HG03095 (cell line): ENCODE results near the gene SIAH3.

Source experiments
- ATAC-seq: cut with Tn5 transposase; IDR thresholded peaks from one replicate; pipeline ENCODE4 v1.9.1; 2021; ENCODE audit warnings: moderate library complexity; ENCODE audit not compliant: unreplicated experiment

SIAH3 gene

GRCh38 chr13:45825387-45825650 lies 26.2 kb downstream of the SIAH3 start:
- no peak for ATAC-seq

- ATAC-seq = no peak
These were observed 28.0 kb downstream of the SIAH3 start for GRCh38 chr13:45823583-45823982.

DNA sequence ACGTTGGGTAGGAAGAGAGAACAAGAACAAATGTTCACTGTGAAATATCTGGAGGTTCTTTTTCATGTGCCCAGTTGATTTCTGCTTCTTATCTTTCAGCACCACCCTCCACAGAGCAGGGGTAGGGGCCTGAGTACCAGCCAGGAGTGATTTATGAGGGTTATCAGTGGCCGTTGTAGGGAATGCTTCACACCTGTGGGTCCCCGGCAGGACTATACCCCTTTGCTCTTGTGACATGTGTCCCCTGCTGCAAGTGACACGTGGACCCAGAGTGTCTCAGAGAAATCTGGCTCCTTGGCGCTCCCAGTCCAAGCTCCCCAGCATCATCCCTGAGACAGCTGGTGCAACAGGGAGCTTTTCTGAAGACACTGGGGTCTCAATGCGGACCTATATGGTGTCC lies 29.7 kb downstream of the SIAH3 start:
- ATAC-seq = no peak

GRCh38 chr13:45820106-45820838 lies 31.3 kb downstream of the SIAH3 start:
- ATAC-seq = no peak

DNA sequence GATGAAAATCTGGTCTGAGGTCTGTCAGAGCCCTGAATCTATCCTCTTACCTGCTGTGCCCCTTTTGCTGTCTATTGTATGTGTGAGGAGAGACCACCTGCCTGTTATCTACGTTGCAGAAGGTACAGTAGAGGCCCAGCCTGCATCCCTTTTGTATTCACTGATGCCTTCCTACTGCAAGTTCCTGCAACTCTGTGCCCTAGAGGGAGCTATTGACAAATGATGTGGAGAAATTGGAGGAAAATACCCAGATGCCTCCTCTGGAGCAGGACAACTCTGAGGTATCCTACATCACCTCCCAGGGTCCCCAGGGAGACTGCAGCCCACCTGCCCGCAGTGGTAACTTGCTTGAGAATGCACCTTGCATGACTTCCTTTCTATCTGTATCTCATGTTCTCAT lies 33.7 kb downstream of the SIAH3 start:
- ATAC-seq = no peak

DNA sequence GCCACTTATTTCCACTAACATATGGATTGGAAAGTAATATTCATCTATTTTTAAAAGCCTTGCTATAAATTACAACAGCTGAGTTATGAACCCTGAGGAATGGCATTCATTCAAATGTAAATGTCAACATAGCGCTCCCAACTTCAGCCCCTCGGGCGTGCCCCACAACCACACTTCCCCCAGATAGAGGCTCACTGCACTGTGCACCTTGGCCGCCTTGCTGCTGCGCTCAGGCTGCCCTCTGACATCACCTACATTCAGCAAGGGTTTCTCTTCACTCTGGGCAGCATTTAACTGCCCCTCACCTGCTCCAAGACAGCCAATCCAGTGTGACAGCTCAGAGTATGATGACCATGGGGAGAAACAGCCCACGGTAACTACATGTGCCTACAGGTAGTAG lies 35.1 kb downstream of the SIAH3 start:
- ATAC-seq = no peak

DNA sequence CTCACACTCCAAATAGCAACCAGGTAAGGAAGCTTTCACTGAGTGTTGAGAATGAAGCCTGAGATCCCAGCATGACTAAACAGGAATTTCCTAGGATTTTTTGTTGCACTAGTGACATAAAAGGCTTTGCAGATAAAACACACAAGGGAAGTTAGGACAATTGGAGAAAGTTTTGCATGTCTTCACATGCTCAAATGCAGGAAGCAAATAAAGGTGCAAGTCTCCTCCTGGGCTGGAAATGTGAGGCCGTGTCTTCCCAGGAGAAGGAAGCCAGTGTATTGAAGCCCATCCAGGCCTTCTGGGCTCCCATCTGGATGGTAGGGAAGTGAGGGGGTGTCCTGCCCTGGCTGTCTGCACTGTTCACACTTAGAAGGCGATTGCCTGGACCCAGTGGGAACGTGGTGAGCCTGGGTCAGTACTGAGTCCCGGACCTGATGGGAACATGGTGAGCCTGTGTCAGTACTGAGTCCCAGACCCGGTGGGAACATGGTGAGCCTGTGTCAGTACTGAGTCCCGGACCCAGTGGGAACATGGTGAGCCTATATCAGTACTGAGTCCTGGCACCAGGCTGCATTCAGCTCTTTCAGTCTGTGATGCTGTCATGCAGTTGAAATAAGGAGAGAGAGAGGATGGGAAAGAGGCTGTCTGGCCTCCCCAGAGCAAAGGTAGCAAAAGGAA lies 38.7 kb downstream of the SIAH3 start:
- no peak for ATAC-seq

GRCh38 chr13:45811891-45812694 lies 39.5 kb downstream of the SIAH3 start:
- no peak for ATAC-seq

DNA sequence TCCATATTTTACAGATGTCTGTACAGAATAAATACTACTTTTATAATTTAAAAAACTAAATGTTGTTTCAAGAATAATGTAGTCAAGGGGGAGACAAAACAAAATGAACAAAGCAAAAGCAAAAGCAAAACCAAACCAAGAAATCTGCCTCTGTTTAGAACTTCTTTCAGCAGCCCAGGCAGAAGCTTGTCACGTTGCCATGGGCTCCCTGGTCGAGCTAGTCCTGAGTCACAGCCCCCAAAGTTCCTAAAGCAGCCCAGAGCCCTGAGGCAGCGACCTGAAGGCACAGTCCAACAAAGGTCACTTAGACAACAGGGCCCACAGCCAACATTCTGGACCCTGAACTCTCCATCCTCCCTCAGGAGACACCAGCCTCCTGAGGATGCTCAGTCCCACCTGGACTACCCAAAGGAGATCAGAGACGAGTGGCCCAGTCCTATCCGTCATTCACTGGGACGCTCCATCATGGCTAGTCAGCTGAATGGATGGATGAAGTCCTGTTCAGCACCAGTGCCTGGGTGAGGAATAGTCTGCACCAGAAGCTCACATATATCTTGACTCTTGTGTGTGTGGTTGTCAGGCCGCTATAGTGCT lies 41.7 kb downstream of the SIAH3 start:
- ATAC-seq = no peak

DNA sequence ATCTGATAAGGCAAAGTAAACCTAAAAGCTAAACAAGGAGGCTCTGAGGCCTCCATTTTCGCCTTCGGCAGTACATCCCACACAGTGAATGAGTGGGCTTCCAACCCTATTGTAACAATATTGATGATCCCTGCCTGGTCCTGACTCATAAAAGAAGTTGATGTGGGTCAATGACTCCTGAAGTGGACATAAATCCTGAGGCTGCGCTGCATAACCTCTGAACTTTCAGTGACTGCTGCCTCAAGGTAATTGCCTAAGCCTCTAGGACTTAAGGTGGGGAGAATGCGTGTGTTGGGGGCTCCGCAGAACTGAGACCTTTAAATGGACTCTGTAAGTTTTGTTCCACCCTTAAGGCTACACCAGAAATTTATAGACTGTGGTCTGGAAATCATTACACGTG lies 42.6 kb downstream of the SIAH3 start:
- ATAC-seq = no peak

- ATAC-seq = no peak
These were observed 43.9 kb downstream of the SIAH3 start for GRCh38 chr13:45807520-45808099.

- ATAC-seq = no peak
These were observed 51.1 kb downstream of the SIAH3 start for GRCh38 chr13:45800485-45800884.

DNA sequence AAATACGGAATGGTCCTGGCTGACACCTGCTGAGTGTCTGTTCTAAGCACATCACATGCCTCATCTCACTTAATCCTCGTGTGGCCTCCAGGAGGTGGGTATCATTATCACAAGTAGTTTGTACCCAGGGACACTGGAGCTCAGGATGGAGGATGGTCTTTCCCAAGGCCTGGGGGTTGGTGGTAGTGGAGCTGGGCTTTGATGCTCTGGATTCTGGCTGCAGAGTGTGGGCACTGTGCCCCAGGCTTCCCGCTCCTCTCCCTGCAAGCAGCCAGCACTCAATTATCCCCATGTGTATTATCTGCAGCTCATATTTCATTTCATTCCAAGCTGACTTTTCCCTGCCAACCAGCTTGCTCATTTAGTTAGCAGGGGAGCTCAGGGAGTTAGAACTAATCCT lies 52.1 kb downstream of the SIAH3 start:
- ATAC-seq = no peak

DNA sequence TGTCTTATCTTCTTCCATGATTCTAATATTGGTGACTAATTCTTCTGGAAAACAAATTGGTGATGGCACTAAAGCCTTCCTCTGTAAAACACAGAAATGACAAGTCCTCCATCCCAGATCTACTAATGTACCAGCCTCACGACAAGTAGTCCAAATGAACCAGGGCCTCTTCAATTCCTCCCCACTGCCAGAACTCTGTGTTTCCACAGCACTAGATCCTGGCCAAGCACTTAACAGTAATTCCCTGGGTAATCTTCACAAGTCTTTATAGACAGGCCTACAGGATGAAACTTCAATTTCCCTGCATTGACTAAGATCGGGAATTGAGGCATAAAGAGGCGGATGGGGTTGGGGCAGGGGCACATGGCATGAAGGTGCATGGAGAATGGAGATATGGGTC lies 52.7 kb downstream of the SIAH3 start:
- no peak for ATAC-seq

- no peak for ATAC-seq
These were observed 54.9 kb downstream of the SIAH3 start for GRCh38 chr13:45796426-45797235.

DNA sequence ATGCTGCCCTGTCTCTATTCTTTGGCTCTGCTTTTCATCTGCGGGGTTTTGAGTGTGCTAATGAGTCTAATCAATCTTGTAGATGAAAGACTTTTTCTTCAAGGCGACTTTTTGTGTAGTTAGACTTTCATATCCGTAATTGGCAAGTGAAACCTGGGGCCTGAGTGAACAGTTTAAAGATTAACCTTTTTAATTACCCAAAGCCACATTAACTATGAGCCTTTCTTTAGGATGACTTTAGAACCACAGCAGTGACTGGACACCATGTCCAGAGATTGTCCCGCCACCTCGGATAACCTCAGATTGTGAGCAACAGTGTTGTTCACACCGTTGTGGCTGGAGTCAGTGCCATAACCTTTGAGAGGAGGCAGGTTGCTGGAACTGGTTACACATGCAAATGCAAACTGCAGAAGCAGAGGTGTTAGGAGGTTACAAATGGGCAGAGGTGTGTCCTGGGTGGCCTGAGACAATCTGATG lies 58.7 kb downstream of the SIAH3 start:
- ATAC-seq = no peak

GRCh38 chr13:45788011-45788410 lies 63.5 kb downstream of the SIAH3 start:
- no peak for ATAC-seq

GRCh38 chr13:45787346-45787745 lies 64.2 kb downstream of the SIAH3 start:
- ATAC-seq = no peak

DNA sequence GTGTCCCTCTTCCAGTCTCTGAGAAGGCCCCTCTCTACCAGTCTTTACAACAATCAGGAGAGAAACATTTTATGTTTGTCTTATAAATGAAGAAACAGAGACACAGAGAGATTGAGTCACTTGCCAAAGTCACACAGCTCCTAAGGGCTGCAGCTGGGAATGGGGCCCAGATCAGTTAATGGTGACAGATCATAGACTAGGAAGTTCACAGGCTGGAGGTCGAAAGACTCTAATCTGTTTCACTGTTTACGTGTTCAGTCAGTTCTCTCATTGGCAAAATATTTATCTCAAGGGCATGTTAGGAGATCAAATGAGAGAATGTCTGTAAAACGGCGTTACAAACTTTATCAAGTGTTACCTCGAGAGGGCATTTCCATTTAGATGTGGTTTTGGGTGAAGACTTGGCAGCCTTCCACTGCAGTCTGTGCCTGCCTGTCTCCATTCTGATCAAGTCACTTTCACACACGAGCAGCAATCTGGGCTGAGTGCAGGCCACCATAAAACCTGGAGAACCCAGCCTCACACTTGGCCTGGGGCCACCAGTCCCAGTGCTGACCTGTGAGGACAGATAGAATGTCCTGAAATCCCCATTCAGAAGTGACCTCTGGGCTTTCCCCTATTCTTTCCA lies 65.1 kb downstream of the SIAH3 start:
- ATAC-seq = no peak
